Pancreas (tissue), 10 donors: Measurements from ENCODE around the gene SNTA1. TPM values are rescaled to one million over a fixed set of nuclear protein-coding genes. Genes with fewer than 3 reads are reported as not detected.
A peak's percentile ranks its signal among the peaks of the same experiment; 100 is the strongest.
"Not testable (repeated sequence)": the region's sequence is repeated elsewhere in the genome, so short reads cannot be mapped to it uniquely, and the experiment has no call there.

Experiments used
- ATAC-seq, 4 donors: fragments of 200-7000 bp; cut with Tn5 transposase; one replicate each; pipeline versions ENCODE4 v1.8.0 to v1.9.1; 2020; ENCODE audit warnings: mild to moderate bottlenecking in 4 of 4, moderate library complexity in 4 of 4
- DNase-seq, 6 donors: peaks; one replicate each; pipeline ENCODE4 v3.0.0-alpha.2; 2020
- FAIRE-seq: peaks from 2 replicates; lab custom pipeline; 2012; peaks lifted over from hg19 to GRCh38; lab: Jason Lieb, UNC
- H3K27ac ChIP-seq, 4 donors: fragments of 200-600 bp; sonication (generic); 1 replicate in 3 of 4; 2 replicates in 1 of 4; pipeline versions ENCODE4 v1.5.0 to v1.8.0; 2020
- H3K27me3 ChIP-seq, 4 donors: fragments of 200-600 bp; one replicate each; pipeline ENCODE4 v1.8.0; 2021
- H3K36me3 ChIP-seq, 3 donors: fragments of 200-600 bp; sonication (generic) in 1 of 3; one replicate each; pipeline versions ENCODE4 v1.5.0 to v1.8.0; 2020 to 2021
- H3K4me1 ChIP-seq, 3 donors: fragments of 200-600 bp; one replicate each; pipeline ENCODE4 v1.8.0; 2021
- H3K4me3 ChIP-seq, 4 donors: fragments of 200-600 bp; sonication (generic) in 2 of 4; one replicate each; pipeline versions ENCODE4 v1.5.0 to v1.8.0; 2020 to 2021
- H3K9me3 ChIP-seq, 4 donors: fragments of 200-600 bp; one replicate each; pipeline ENCODE4 v1.8.0; 2021
- WGBS, 2 donors: extraction: QIAGEN DNeasy Blood & Tissue Kit; methylation state at CpG; one replicate each; pipeline ENCODE4 v1.1.7; 2013; 5-methylcytosine and 5-hydroxymethylcytosine counted together
- intact Hi-C, 3 donors: fragments of 100-400 bp; cut with DNase I; formaldehyde crosslinking; loops; one replicate each; pipeline versions ENCODE4 v1.11.1 to v1.14.2; 2022
- polyA plus RNA-seq, 2 donors: library from polyadenylated mRNA; stranded (reverse); fragments of 200-250 nt; gene quantifications; one replicate each; pipeline ENCODE4 v1.2.3, GENCODE V29; 2013
- total RNA-seq, 6 donors: library from RNA; stranded (reverse); fragmentation: NEBNext Ultra II Directional in 4 of 6; extraction: Animal tissue kit (Norgen Biotek cat#: 25700) in 4 of 6; gene quantifications; one replicate each; pipeline versions ENCODE4 v1.2.1 to v1.2.4, GENCODE V29; 2021 to 2023
- TF ChIP-seq, protein P1 (sequence below), 4 donors: fragments of 200-600 bp; sonication (generic) in 3 of 4; IDR thresholded peaks; one replicate each; pipeline versions ENCODE4 v1.5.0 to v1.8.0; 2021; ENCODE audit warnings: antibody characterized with exemption in 4 of 4
- donor health status: healthy with polysubstance abuse.
- donor health status: DM: no; HTN: no; CAD: no; lungs with moderate emphysema.
- donor health status: DM: no; HTN: no; CAD: no.
- donor health status: control.
- donor health status: control.
- donor health status: Bipolar disorder and iron deficiency.
- donor health status: DM: yes; HTN: yes; CAD: no.
- donor health status: DM: no; HTN: no; CAD: no.
- donor health status: DM: no; HTN: no; CAD: no.
- donor health status: DM: yes; HTN: yes; CAD: no.

SNTA1 gene
- total and polyA plus RNA-seq, 8 donors: 4.2 to 10.9 (median 6.8) TPM

DNA sequence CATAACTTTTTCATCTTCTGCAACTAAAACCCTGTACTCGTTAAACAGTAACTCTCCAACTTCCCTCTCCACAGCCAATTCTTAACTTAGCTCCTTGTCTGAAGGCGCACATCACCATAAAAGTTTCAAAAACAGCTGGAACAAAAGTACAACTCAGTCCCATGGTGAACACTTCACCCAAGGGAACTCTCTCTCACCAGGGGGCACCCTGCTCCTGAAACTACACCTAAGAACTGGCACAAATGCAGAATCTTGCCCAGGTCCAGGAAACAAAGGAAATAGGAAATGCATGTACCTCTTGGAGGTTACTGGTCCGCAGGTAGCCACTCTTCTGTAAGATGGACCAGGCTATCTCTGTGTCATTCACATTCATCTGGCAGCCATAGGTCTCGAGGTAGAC lies 48.8 kb downstream of the SNTA1 start:
- DNase-seq (no peak), ATAC-seq (no peak), FAIRE-seq (no peak)
- no peak overlapping the region for H3K4me3 ChIP-seq
- no peak overlapping the region for H3K27ac ChIP-seq
- 90 to 93% methylated on average over 4 of the region's 4 CpGs for WGBS, 2 donors
- no peaks in the 10 kb centered on the region for H3K27me3 ChIP-seq
- peaks cover 0 to 26% (median 4%) of the 10 kb centered on the region in 3 donors for H3K36me3 ChIP-seq
- TF ChIP-seq, protein P1, sequence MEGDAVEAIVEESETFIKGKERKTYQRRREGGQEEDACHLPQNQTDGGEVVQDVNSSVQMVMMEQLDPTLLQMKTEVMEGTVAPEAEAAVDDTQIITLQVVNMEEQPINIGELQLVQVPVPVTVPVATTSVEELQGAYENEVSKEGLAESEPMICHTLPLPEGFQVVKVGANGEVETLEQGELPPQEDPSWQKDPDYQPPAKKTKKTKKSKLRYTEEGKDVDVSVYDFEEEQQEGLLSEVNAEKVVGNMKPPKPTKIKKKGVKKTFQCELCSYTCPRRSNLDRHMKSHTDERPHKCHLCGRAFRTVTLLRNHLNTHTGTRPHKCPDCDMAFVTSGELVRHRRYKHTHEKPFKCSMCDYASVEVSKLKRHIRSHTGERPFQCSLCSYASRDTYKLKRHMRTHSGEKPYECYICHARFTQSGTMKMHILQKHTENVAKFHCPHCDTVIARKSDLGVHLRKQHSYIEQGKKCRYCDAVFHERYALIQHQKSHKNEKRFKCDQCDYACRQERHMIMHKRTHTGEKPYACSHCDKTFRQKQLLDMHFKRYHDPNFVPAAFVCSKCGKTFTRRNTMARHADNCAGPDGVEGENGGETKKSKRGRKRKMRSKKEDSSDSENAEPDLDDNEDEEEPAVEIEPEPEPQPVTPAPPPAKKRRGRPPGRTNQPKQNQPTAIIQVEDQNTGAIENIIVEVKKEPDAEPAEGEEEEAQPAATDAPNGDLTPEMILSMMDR (IDR thresholded peaks at IDR 0.05): no peak
- intact Hi-C loops: no loop called here
- peaks cover 0 to under 1% (median 0%) of the 10 kb centered on the region in 3 donors for H3K4me1 ChIP-seq
- H3K9me3 ChIP-seq: no peaks in the 10 kb centered on the region

DNA sequence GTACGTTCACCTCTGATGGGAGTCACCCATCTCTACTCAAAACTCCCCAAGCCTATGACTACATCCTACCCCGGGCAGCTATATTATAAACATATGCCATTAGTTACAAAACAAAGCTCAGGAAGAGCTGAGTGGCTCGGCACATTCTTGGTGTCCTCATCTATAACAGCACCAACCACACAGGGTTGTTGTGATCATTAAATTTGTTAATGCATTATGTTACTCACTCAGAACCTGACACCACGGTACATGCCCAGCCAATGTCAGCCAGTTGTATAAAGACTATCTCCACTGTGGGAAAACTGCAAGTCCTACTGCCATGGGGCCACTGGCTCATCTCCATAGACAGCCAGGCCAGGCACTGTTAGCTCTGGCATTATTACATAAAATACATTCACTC lies 50.0 kb downstream of the SNTA1 start:
- Histone ChIP-seq H3K4me1 (no peaks in the 10 kb centered on the region), H3K27ac (no peak overlapping the region), H3K27me3 (no peaks in the 10 kb centered on the region), H3K36me3 (peaks cover 0 to 26% (median 4%) of the 10 kb centered on the region in 3 donors), H3K9me3 (no peaks in the 10 kb centered on the region), H3K4me3 (no peak overlapping the region)
- TF ChIP-seq, protein P1 (IDR thresholded peaks at IDR 0.05): no peak
- FAIRE-seq (no peak), ATAC-seq (no peak), DNase-seq (no peak)
- 92 to 94% methylated on average over 4 of the region's 4 CpGs for WGBS, 2 donors
- intact Hi-C loops: no loop called here

DNA sequence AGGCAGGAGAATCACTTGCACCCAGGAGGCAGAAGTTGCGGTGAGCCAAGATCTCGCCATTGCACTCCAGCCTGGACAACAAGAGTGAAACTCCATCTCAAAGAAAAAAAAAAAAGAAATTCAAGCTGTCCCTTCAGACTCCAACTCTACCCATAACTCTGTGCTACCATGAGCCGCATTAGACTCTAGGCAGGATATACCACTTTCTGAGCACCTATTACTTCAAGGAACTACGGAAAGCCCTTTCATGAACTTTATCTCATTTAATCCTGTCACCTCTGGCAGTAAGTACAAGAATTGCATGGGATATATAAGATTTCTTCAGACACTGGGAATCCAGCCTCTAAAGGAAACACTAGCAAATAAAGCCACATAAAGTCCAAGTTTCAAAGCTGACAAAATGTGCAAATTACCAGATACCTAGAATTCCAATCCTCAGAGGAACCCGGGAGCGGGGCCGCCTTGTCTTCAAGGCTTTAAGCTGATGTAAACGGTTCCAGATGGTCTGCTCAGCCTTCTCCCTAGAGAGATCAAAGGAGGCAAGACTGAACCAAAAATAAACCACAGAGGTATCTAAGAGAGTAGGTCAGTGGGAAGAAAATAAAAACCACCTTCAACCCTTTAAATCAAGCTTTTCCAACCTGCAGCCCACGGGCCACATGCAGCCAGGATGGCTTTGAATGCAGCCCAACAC lies 51.7 kb downstream of the SNTA1 start:
- 87% methylated on average over 9 of the region's 9 CpGs for WGBS, 2 donors
- H3K27ac ChIP-seq: no peak overlapping the region
- TF ChIP-seq, protein P1 (IDR thresholded peaks at IDR 0.05): no peak
- no peaks in the 10 kb centered on the region for H3K27me3 ChIP-seq
- ATAC-seq (no peak), DNase-seq (no peak), FAIRE-seq (no peak)
- no peaks in the 10 kb centered on the region for H3K4me1 ChIP-seq
- H3K4me3 ChIP-seq: no peak overlapping the region
- H3K36me3 ChIP-seq: peaks cover 0 to 34% (median 9%) of the 10 kb centered on the region in 3 donors
- no peaks in the 10 kb centered on the region for H3K9me3 ChIP-seq
- intact Hi-C loops: no loop called here

DNA sequence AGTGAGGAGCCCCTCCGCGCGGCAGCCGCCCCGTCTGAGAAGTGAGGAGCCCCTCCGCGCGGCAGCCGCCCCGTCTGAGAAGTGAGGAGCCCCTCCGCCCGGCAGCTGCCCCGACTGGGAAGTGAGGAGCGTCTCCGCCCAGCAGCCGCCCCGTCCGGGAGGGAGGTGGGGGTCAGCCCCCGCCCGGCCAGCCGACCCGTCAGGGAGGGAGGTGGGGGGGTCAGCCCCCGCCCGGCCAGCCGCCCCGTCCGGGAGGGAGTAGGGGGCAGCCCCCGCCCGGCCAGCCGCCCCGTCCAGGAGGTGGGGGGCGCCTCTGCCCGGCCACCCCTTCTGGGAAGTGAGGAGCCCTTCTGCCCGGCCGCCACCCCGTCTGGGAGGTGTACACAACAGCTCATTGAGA lies 54.2 kb downstream of the SNTA1 start:
- H3K36me3 ChIP-seq: peaks cover 0 to 52% (median 17%) of the 10 kb centered on the region in 3 donors
- intact Hi-C loops: not testable (repeated sequence)

DNA sequence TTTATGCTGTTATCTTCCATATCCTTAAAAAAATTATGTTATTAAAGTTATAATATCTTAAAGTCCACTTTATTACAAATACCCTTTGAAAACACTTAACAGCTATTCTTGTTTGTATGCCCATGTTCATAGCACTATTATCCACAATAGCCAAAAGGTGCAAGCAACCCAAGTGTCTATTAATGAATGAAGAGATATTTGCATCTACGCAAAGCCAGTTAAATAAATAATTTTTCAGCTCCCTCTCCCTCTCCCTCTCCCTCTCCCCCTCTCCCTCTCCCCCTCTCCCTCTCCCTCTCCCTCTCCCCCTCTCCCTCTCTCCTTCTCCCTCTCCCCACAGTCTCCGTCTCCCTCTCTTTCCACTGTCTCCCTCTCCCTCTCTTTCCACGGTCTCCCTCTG lies 55.3 kb downstream of the SNTA1 start:
- ATAC-seq: no peak

More for the DNA sequence above, 54.2 kb downstream of the SNTA1 start:
- ATAC-seq, H3K27me3 ChIP-seq, H3K27ac ChIP-seq, FAIRE-seq, H3K9me3 ChIP-seq, H3K4me1 ChIP-seq, H3K4me3 ChIP-seq: not testable (repeated sequence)
- peak in 1 of 6 donors; percentile 49 for DNase-seq
- WGBS, 2 donors: 97 to 98% methylated on average over 27 to 36 of the region's 36 CpGs

More for the DNA sequence above, 55.3 kb downstream of the SNTA1 start:
- Histone ChIP-seq H3K27me3 (no peaks in the 10 kb centered on the region), H3K4me1 (no peaks in the 10 kb centered on the region), H3K36me3 (peaks cover 0 to 48% (median 17%) of the 10 kb centered on the region in 3 donors), H3K4me3 (no peak overlapping the region), H3K27ac (no peak overlapping the region), H3K9me3 (no peaks in the 10 kb centered on the region)
- DNase-seq (no peak), FAIRE-seq (no peak)
- TF ChIP-seq, protein P1 (IDR thresholded peaks at IDR 0.05): no peak
- intact Hi-C loops: no loop called here
- WGBS, 2 donors: 96 to 98% methylated on average over 2 of the region's 3 CpGs
